ENCODE results near the gene ARID4A. TPM values are rescaled to one million over a fixed set of nuclear protein-coding genes. Genes with fewer than 3 reads are reported as not detected.

The ARID4A gene
- total RNA-seq, 1 donor from 2014 or later, result 42.0 TPM

GRCh38 chr14:58368956-58369355 is 70.6 kb downstream of the ARID4A start:
- Mint-ChIP-seq H3K9me3 (no peaks in the 10 kb centered on the region), H3K4me1 (peaks cover 3% of the 10 kb centered on the region), H3K36me3 (ENCODE audit: low read depth) (peaks cover 75% of the 10 kb centered on the region), H3K27me3 (no peaks in the 10 kb centered on the region), H3K27ac (no peak overlapping the region), H3K4me3 (no peak overlapping the region)
- no peak for TF ChIP-seq CTCF (IDR thresholded peaks at IDR 0.05)
- POLR2A ChIA-PET, result no interaction called here
- intact Hi-C loops (cut with micrococcal nuclease), result loop anchor here (2.0 kb wide), 1 partner anchor 14 kb away; no protein-coding TSS in a partner anchor
- no peak for ATAC-seq (ENCODE audit: low read depth)
- CTCF ChIA-PET, result no interaction called here
- DNase-seq, result no peak

DNA sequence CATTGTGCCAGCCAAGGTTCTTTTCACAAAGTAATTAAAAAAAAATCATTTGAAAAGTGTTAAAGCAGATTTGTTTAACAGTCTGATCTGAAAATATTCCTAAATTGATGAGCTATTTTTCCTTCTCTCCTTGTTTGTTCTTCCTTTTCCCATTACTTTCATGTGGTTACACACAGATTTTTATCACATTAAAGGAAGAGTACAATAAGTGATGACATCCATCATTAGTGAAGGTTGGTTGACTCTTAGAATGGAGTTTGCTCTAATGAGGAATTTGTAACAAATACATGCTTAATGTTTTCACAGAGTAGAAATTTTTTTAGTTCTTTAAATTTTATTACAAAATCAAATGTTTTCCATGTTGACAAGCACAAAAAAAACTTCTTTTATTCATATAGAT is 78.4 kb downstream of the ARID4A start:
- POLR2A ChIA-PET, result no interaction called here
- intact Hi-C loops (cut with micrococcal nuclease), result no loop called here
- Mint-ChIP-seq H3K27ac (no peak overlapping the region), H3K36me3 (ENCODE audit: low read depth) (peaks cover 65% of the 10 kb centered on the region), H3K27me3 (no peaks in the 10 kb centered on the region), H3K4me3 (no peak overlapping the region), H3K4me1 (no peaks in the 10 kb centered on the region), H3K9me3 (no peaks in the 10 kb centered on the region)
- CTCF ChIA-PET, result no interaction called here
- DNase-seq (no peak), ATAC-seq (ENCODE audit: low read depth) (no peak)
- TF ChIP-seq CTCF (IDR thresholded peaks at IDR 0.05), result no peak

DNA sequence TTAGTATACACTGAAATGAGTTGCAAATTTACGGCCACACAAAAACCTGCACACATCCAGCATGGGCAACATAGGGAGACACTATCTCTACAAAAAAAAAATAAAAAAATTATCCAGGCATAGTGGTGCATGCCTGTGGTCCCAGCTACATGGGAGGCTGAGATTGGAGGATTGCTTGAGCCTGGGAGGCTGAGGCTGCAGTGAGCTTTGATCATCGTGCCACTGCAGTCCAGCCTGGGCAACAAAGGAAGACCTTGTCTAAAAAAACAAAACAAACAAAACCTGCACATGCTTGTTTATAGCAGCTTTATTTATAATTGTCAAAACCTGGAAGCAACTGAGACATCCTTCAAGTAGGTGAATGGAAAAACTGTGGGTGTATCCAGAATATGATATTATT is 92.5 kb downstream of the ARID4A start:
- Mint-ChIP-seq H3K4me1 (peaks cover 4% of the 10 kb centered on the region), H3K9me3 (no peaks in the 10 kb centered on the region), H3K36me3 (ENCODE audit: low read depth) (no peaks in the 10 kb centered on the region), H3K27ac (no peak overlapping the region), H3K4me3 (no peak overlapping the region), H3K27me3 (no peaks in the 10 kb centered on the region)
- ATAC-seq (ENCODE audit: low read depth) (no peak), DNase-seq (no peak)
- CTCF ChIA-PET, result no interaction called here
- POLR2A ChIA-PET, result no interaction called here
- intact Hi-C loops (cut with micrococcal nuclease), result no loop called here
- TF ChIP-seq CTCF (IDR thresholded peaks at IDR 0.05), result no peak

- Mint-ChIP-seq H3K9me3 (no peaks in the 10 kb centered on the region), H3K4me3 (peak overlapping the region; percentile 83), H3K27me3 (no peaks in the 10 kb centered on the region), H3K4me1 (peaks cover 14% of the 10 kb centered on the region), H3K36me3 (ENCODE audit: low read depth) (no peaks in the 10 kb centered on the region), H3K27ac (peak overlapping the region; percentile 76)
- ATAC-seq (ENCODE audit: low read depth) (no peak), DNase-seq (no peak)
- POLR2A ChIA-PET, result interaction anchor here (1.0 to 3.5 kb wide), 3 partner anchors 32 to 97 kb away, joined by 3 to 19 read pairs (median 16); partner anchors contain the start of genes ARID4A, KIAA0586 and TIMM9
- intact Hi-C loops (cut with micrococcal nuclease), result loop anchor here (1.0 kb wide), 1 partner anchor 287 kb away; no protein-coding TSS in a partner anchor
- CTCF ChIA-PET, result interaction anchor here (0.8 to 2.0 kb wide), 12 partner anchors 17 to 148 kb away, joined by 3 to 5 read pairs (median 3); partner anchors contain the start of genes KIAA0586 and TIMM9
- no peak for TF ChIP-seq CTCF (IDR thresholded peaks at IDR 0.05)
Measured at GRCh38 chr14:58395562-58395811, 97.1 kb downstream of the ARID4A start.

DNA sequence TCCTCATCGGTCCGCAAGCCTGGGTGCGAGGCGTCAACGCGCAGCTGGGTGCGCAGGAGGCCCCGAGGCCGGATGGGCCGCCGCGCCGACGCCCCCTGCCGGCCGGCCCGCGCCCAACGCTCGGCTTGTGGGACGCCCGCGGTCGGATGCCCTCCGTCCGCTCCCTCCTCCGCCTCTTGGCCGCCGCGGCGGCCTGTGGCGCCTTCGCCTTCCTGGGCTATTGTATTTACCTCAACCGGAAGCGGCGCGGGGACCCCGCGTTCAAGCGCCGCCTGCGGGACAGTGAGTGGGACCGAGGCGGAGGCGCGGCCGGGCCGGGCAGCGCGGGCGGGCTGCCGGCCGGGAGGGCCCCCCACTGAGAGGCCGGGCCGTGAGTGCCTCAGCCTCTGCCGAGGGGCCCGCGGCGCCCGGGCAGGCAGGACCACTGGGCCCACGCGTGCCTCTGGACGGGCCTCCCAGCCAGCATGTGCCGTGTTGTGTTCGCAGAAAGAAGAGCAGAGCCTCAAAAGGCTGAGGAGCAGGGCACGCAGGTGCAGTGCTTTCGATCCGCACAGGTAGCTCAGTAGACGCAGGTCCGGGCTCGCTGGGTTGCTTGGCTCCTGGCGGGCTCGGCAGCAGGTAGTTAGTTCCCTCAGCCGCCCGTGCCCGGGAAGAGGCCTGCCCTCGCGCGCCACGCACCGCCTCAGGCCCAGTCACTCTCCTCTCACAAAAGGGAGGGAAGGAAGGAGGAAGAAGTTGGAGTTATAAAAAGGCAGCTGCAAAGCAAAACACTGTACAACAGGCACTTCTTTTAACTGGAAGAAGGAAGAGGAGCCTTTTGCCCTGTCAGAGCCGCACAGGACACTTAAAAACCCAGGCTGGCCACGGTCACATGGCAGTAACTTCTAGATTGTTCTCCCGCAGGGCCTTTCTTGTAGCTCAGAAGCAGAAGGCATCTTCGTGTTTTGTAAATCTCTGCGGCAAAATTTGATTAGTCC is 97.7 kb downstream of the ARID4A start, which contains the start of gene TOMM20L:
TOMM20L (plus strand) TSS at position 119 of the 977 bp plus-strand sequence; CDS start at position 147, 28 bp downstream.
- ATAC-seq (ENCODE audit: low read depth) (peak; percentile 92), DNase-seq (peak; percentile 83)
- POLR2A ChIA-PET, result interaction anchor here (1.0 to 3.5 kb wide), 3 partner anchors 31 to 1088 kb away, joined by 3 to 19 read pairs (median 16); partner anchors contain the start of genes ARID4A, JKAMP, KIAA0586 and L3HYPDH
- no peaks in the 10 kb centered on the region for H3K36me3 Mint-ChIP-seq (ENCODE audit: low read depth)
- TF ChIP-seq CTCF (IDR thresholded peaks at IDR 0.05), result peak; percentile 76
- H3K27me3 Mint-ChIP-seq, result no peaks in the 10 kb centered on the region
- H3K4me1 Mint-ChIP-seq, result peaks cover 14% of the 10 kb centered on the region
- intact Hi-C loops (cut with micrococcal nuclease), result loop anchor here (1.0 to 2.0 kb wide), 4 partner anchors 19 to 288 kb away; partner anchors contain the start of genes KIAA0586, PSMA3 and TIMM9
- CTCF ChIA-PET, result interaction anchor here (0.6 to 2.0 kb wide), 15 partner anchors 16 to 287 kb away, joined by 3 to 5 read pairs (median 3); partner anchors contain the start of genes KIAA0586 and TIMM9
- H3K4me3 Mint-ChIP-seq, result peak within 1 kb of the TSS; percentile 83
- H3K27ac Mint-ChIP-seq, result peak within 1 kb of the TSS; percentile 77
- H3K9me3 Mint-ChIP-seq, result no peaks in the 10 kb centered on the region
